Memory B cell (primary cell): ENCODE measurements around the gene NTNG1.
"Not testable (repeated sequence)": the region's sequence is repeated elsewhere in the genome, so short reads cannot be mapped to it uniquely, and the experiment has no call there.

Experiments
- ATAC-seq: fragments of 150-1000 bp; cut with Tn5 transposase; 2 replicates; pipeline ENCODE4 v1.10.0; 2021; ENCODE audit warnings: low read depth, mild to moderate bottlenecking, moderate library complexity
- DNase-seq, 2 donors: peaks; one replicate each; pipeline ENCODE4 v3.0.0; 2022; ENCODE audit warnings: low spot score in 2 of 2
- H3K27ac Mint-ChIP-seq: one replicate; pipeline ENCODE4 v1.8.0; 2022; ENCODE audit warnings: mild to moderate bottlenecking, moderate library complexity, mixed read lengths
- H3K27me3 Mint-ChIP-seq: one replicate; pipeline ENCODE4 v1.8.0; 2022; ENCODE audit warnings: mixed read lengths
- H3K36me3 Mint-ChIP-seq: one replicate; pipeline ENCODE4 v1.8.0; 2022; ENCODE audit warnings: mild to moderate bottlenecking, mixed read lengths
- H3K4me1 Mint-ChIP-seq: one replicate; pipeline ENCODE4 v1.8.0; 2022; ENCODE audit warnings: mixed read lengths
- H3K4me3 Mint-ChIP-seq: one replicate; pipeline ENCODE4 v1.8.0; 2022; ENCODE audit warnings: mild to moderate bottlenecking, moderate library complexity, mixed read lengths
- H3K9me3 Mint-ChIP-seq: one replicate; pipeline ENCODE4 v1.8.0; 2022; ENCODE audit warnings: mixed read lengths

Gene NTNG1

GRCh38 chr1:107195476-107195875, 54.6 kb downstream of the NTNG1 start:
- no peak for ATAC-seq
- Mint-ChIP-seq H3K27ac (no peak overlapping the region), H3K27me3 (no peaks in the 10 kb centered on the region), H3K4me1 (no peaks in the 10 kb centered on the region), H3K36me3 (no peaks in the 10 kb centered on the region), H3K4me3 (no peak overlapping the region), H3K9me3 (no peaks in the 10 kb centered on the region)
- no peak for DNase-seq

GRCh38 chr1:107196973-107197562, 56.2 kb downstream of the NTNG1 start:
- H3K36me3 Mint-ChIP-seq, result peaks cover 4% of the 10 kb centered on the region
- H3K4me3 Mint-ChIP-seq, result no peak overlapping the region
- no peak overlapping the region for H3K27ac Mint-ChIP-seq
- H3K27me3 Mint-ChIP-seq, result no peaks in the 10 kb centered on the region
- peak; percentile 63 to 64 for DNase-seq
- peak; percentile 84 for ATAC-seq
- peaks cover 5% of the 10 kb centered on the region for H3K9me3 Mint-ChIP-seq
- H3K4me1 Mint-ChIP-seq, result no peaks in the 10 kb centered on the region

- H3K9me3 Mint-ChIP-seq, result peaks cover 8% of the 10 kb centered on the region
- H3K27me3 Mint-ChIP-seq, result no peaks in the 10 kb centered on the region
- H3K36me3 Mint-ChIP-seq, result peaks cover 8% of the 10 kb centered on the region
- DNase-seq (no peak), ATAC-seq (no peak)
- no peak overlapping the region for H3K27ac Mint-ChIP-seq
- no peak overlapping the region for H3K4me3 Mint-ChIP-seq
- H3K4me1 Mint-ChIP-seq, result no peaks in the 10 kb centered on the region
Observed at GRCh38 chr1:107198561-107198960, 57.7 kb downstream of the NTNG1 start.

- H3K4me1 Mint-ChIP-seq, result no peaks in the 10 kb centered on the region
- H3K4me3 Mint-ChIP-seq, result no peak overlapping the region
- peaks cover 8% of the 10 kb centered on the region for H3K36me3 Mint-ChIP-seq
- H3K9me3 Mint-ChIP-seq, result peaks cover 8% of the 10 kb centered on the region
- ATAC-seq (no peak), DNase-seq (no peak)
- no peak overlapping the region for H3K27ac Mint-ChIP-seq
- H3K27me3 Mint-ChIP-seq, result no peaks in the 10 kb centered on the region
Observed at GRCh38 chr1:107200631-107201030, 59.8 kb downstream of the NTNG1 start.

- DNase-seq, result no peak
- Mint-ChIP-seq H3K9me3 (peaks cover 8% of the 10 kb centered on the region), H3K4me3 (no peak overlapping the region), H3K4me1 (no peaks in the 10 kb centered on the region), H3K27ac (no peak overlapping the region), H3K27me3 (no peaks in the 10 kb centered on the region), H3K36me3 (peaks cover 8% of the 10 kb centered on the region)
- ATAC-seq, result no peak
Observed at GRCh38 chr1:107202007-107202406, 61.2 kb downstream of the NTNG1 start.

- no peaks in the 10 kb centered on the region for H3K27me3 Mint-ChIP-seq
- no peak overlapping the region for H3K27ac Mint-ChIP-seq
- H3K36me3 Mint-ChIP-seq, result peaks cover 15% of the 10 kb centered on the region
Observed at GRCh38 chr1:107213225-107213624, 72.4 kb downstream of the NTNG1 start.

GRCh38 chr1:107220036-107220435, 79.2 kb downstream of the NTNG1 start:
- DNase-seq, result no peak
- ATAC-seq, result no peak
- H3K27me3 Mint-ChIP-seq, result no peaks in the 10 kb centered on the region
- H3K36me3 Mint-ChIP-seq, result peaks cover 11% of the 10 kb centered on the region
- peaks cover 7% of the 10 kb centered on the region for H3K9me3 Mint-ChIP-seq
- H3K4me1 Mint-ChIP-seq, result no peaks in the 10 kb centered on the region
- H3K4me3 Mint-ChIP-seq, result no peak overlapping the region
- H3K27ac Mint-ChIP-seq, result no peak overlapping the region

More at GRCh38 chr1:107213225-107213624, 72.4 kb downstream of the NTNG1 start:
- H3K4me1 Mint-ChIP-seq, result no peaks in the 10 kb centered on the region
- ATAC-seq, result no peak
- H3K4me3 Mint-ChIP-seq, result no peak overlapping the region
- DNase-seq, result no peak
- H3K9me3 Mint-ChIP-seq, result peaks cover 7% of the 10 kb centered on the region

- peaks cover 2% of the 10 kb centered on the region for H3K9me3 Mint-ChIP-seq
- no peak overlapping the region for H3K4me3 Mint-ChIP-seq
- no peak for ATAC-seq
- H3K27ac Mint-ChIP-seq, result no peak overlapping the region
- no peak for DNase-seq
- H3K27me3 Mint-ChIP-seq, result no peaks in the 10 kb centered on the region
- H3K4me1 Mint-ChIP-seq, result peaks cover 13% of the 10 kb centered on the region
- peaks cover 2% of the 10 kb centered on the region for H3K36me3 Mint-ChIP-seq
Observed at GRCh38 chr1:107225706-107226105, 84.9 kb downstream of the NTNG1 start.

GRCh38 chr1:107228704-107229371, 88.0 kb downstream of the NTNG1 start:
- Mint-ChIP-seq H3K27me3 (no peaks in the 10 kb centered on the region), H3K4me3 (no peak overlapping the region), H3K36me3 (peaks cover 2% of the 10 kb centered on the region), H3K4me1 (peaks cover 13% of the 10 kb centered on the region), H3K9me3 (peaks cover 2% of the 10 kb centered on the region), H3K27ac (no peak overlapping the region)
- ATAC-seq (no peak), DNase-seq (no peak)

GRCh38 chr1:107229711-107230110, 88.9 kb downstream of the NTNG1 start:
- H3K4me1 Mint-ChIP-seq, result peaks cover 13% of the 10 kb centered on the region
- no peak overlapping the region for H3K4me3 Mint-ChIP-seq
- no peak for DNase-seq
- H3K27ac Mint-ChIP-seq, result no peak overlapping the region
- peaks cover 2% of the 10 kb centered on the region for H3K36me3 Mint-ChIP-seq
- H3K9me3 Mint-ChIP-seq, result peaks cover 2% of the 10 kb centered on the region
- ATAC-seq, result no peak
- H3K27me3 Mint-ChIP-seq, result no peaks in the 10 kb centered on the region

- DNase-seq (no peak), ATAC-seq (no peak)
- no peak overlapping the region for H3K27ac Mint-ChIP-seq
- no peak overlapping the region for H3K4me3 Mint-ChIP-seq
- no peaks in the 10 kb centered on the region for H3K27me3 Mint-ChIP-seq
- peaks cover 2% of the 10 kb centered on the region for H3K36me3 Mint-ChIP-seq
- peaks cover 13% of the 10 kb centered on the region for H3K4me1 Mint-ChIP-seq
- H3K9me3 Mint-ChIP-seq, result peaks cover 2% of the 10 kb centered on the region
Observed at GRCh38 chr1:107230121-107230520, 89.3 kb downstream of the NTNG1 start.

GRCh38 chr1:107231291-107231690, 90.5 kb downstream of the NTNG1 start:
- Mint-ChIP-seq H3K36me3 (peaks cover 10% of the 10 kb centered on the region), H3K4me1 (peaks cover 15% of the 10 kb centered on the region), H3K27me3 (no peaks in the 10 kb centered on the region), H3K27ac (no peak overlapping the region), H3K4me3 (no peak overlapping the region), H3K9me3 (peaks cover 7% of the 10 kb centered on the region)
- DNase-seq (no peak), ATAC-seq (no peak)

GRCh38 chr1:107232426-107232825, 91.6 kb downstream of the NTNG1 start:
- Mint-ChIP-seq H3K4me1 (peaks cover 8% of the 10 kb centered on the region), H3K27ac (no peak overlapping the region), H3K9me3 (peaks cover 7% of the 10 kb centered on the region), H3K27me3 (no peaks in the 10 kb centered on the region), H3K36me3 (peaks cover 16% of the 10 kb centered on the region), H3K4me3 (no peak overlapping the region)
- ATAC-seq, result no peak
- DNase-seq, result no peak

GRCh38 chr1:107236760-107237159, 95.9 kb downstream of the NTNG1 start:
- H3K27me3 Mint-ChIP-seq, ATAC-seq, H3K27ac Mint-ChIP-seq, H3K4me1 Mint-ChIP-seq, H3K9me3 Mint-ChIP-seq, H3K4me3 Mint-ChIP-seq, DNase-seq: not testable (repeated sequence)
- H3K36me3 Mint-ChIP-seq, result peaks cover 20% of the 10 kb centered on the region

- Mint-ChIP-seq H3K9me3 (no peaks in the 10 kb centered on the region), H3K4me1 (peaks cover 21% of the 10 kb centered on the region), H3K27ac (no peak overlapping the region), H3K36me3 (peaks cover 4% of the 10 kb centered on the region), H3K27me3 (no peaks in the 10 kb centered on the region), H3K4me3 (no peak overlapping the region)
- ATAC-seq, result no peak
- no peak for DNase-seq
Observed at GRCh38 chr1:107243461-107243860, 102.6 kb downstream of the NTNG1 start.
